Memory B cell (primary cell): ENCODE data around the gene RNF212B.
A peak's percentile ranks its signal among the peaks of the same experiment; 100 is the strongest.
"Not testable (repeated sequence)": the region's sequence is repeated elsewhere in the genome, so short reads cannot be mapped to it uniquely, and the experiment has no call there.

Experiments
- ATAC-seq: fragments of 150-1000 bp; cut with Tn5 transposase; 2 replicates; pipeline ENCODE4 v1.10.0; 2021; ENCODE audit warnings: low read depth, mild to moderate bottlenecking, moderate library complexity
- DNase-seq, 2 donors: peaks; one replicate each; pipeline ENCODE4 v3.0.0; 2022; ENCODE audit warnings: low spot score in 2 of 2
- H3K27ac Mint-ChIP-seq: one replicate; pipeline ENCODE4 v1.8.0; 2022; ENCODE audit warnings: mild to moderate bottlenecking, moderate library complexity, mixed read lengths
- H3K27me3 Mint-ChIP-seq: one replicate; pipeline ENCODE4 v1.8.0; 2022; ENCODE audit warnings: mixed read lengths
- H3K36me3 Mint-ChIP-seq: one replicate; pipeline ENCODE4 v1.8.0; 2022; ENCODE audit warnings: mild to moderate bottlenecking, mixed read lengths
- H3K4me1 Mint-ChIP-seq: one replicate; pipeline ENCODE4 v1.8.0; 2022; ENCODE audit warnings: mixed read lengths
- H3K4me3 Mint-ChIP-seq: one replicate; pipeline ENCODE4 v1.8.0; 2022; ENCODE audit warnings: mild to moderate bottlenecking, moderate library complexity, mixed read lengths
- H3K9me3 Mint-ChIP-seq: one replicate; pipeline ENCODE4 v1.8.0; 2022; ENCODE audit warnings: mixed read lengths

RNF212B gene

DNA sequence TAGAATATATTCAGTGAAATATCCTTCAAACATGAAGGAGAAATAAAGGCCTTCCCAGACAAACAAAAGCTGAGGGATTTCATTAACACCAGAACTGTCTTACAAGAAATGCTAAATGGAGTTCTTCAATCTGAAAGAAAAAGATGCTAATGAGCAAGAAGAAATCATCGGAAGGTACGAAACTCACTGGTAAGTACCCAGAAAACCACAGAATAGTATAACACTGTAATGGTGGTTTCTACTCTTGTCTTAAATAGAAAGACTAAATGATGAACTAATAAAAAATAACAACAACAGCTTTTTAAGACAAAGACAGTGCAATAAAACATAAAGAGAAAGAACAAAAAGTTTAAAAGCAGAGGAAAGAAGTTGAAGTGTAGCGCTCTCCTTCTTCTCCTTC, 18.7 kb upstream of the RNF212B start:
- Mint-ChIP-seq H3K27me3 (peaks cover 21% of the 10 kb centered on the region), H3K27ac (no peak overlapping the region), H3K9me3 (peaks cover 3% of the 10 kb centered on the region), H3K36me3 (no peaks in the 10 kb centered on the region), H3K4me3 (no peak overlapping the region), H3K4me1 (no peaks in the 10 kb centered on the region)
- DNase-seq (no peak), ATAC-seq (no peak)

DNA sequence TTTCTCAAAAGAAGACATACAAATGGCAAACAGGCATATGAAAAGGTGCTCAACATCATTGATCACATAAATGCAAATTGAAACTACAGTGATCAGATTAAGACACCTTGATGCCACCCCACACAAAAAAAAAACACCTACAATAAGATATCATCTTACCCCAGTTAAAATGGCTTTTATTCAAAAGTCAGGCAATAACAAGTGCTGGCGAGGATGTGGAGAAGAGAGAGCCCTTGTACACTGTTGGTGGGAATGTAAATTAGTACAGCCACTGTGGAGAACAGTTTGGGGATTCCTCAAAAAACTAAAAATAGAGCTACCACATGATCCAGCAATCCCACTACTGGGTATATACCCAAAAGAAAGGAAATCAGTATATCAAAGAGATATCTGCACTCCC, 12.8 kb upstream of the RNF212B start:
- H3K4me1 Mint-ChIP-seq, H3K4me3 Mint-ChIP-seq, H3K9me3 Mint-ChIP-seq, H3K36me3 Mint-ChIP-seq, H3K27me3 Mint-ChIP-seq, ATAC-seq, H3K27ac Mint-ChIP-seq, DNase-seq: not testable (repeated sequence)

DNA sequence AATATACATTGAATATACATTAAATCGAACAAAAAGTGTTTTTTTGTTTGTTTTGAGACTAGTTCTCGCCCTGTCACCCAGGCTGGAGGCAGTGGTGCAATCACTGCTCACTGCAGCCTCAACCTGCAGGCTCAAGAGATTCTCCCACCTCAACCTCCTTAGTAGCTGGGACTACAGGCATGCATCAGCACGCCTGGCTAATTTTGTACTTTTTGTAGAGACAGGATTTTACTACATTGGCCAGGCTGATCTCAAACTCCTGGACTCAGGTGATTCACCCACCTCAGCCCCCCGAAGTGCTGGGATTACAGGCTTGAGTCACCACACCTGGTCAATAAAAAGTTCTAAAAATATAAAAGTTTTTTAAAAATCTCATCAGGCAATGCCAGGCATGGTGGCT, 10.2 kb upstream of the RNF212B start:
- DNase-seq, result no peak
- Mint-ChIP-seq H3K9me3 (peaks cover 7% of the 10 kb centered on the region), H3K36me3 (no peaks in the 10 kb centered on the region), H3K4me3 (no peak overlapping the region), H3K27ac (no peak overlapping the region), H3K4me1 (no peaks in the 10 kb centered on the region), H3K27me3 (no peaks in the 10 kb centered on the region)
- no peak for ATAC-seq

DNA sequence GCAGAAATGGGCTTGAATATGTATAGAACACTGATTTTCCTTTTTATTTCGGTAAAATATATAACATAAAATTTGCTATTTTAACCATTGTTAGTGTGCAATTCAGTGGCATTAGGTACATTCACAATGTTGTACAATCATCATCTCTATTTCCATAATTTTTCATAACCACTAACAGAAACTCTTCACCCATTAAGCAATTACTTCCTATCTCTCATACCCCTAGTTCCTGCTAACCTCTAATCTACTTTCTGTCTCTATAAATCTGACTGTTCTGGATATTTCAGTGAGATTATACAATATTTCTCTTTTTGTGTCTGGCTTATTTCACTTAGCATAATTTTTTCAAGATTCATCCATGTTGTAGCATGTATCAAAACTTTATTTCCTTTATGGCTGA, 8.9 kb upstream of the RNF212B start:
- Mint-ChIP-seq H3K27ac (no peak overlapping the region), H3K4me1 (no peaks in the 10 kb centered on the region), H3K27me3 (no peaks in the 10 kb centered on the region), H3K4me3 (no peak overlapping the region), H3K36me3 (no peaks in the 10 kb centered on the region), H3K9me3 (peaks cover 7% of the 10 kb centered on the region)
- ATAC-seq, result no peak
- DNase-seq, result no peak

DNA sequence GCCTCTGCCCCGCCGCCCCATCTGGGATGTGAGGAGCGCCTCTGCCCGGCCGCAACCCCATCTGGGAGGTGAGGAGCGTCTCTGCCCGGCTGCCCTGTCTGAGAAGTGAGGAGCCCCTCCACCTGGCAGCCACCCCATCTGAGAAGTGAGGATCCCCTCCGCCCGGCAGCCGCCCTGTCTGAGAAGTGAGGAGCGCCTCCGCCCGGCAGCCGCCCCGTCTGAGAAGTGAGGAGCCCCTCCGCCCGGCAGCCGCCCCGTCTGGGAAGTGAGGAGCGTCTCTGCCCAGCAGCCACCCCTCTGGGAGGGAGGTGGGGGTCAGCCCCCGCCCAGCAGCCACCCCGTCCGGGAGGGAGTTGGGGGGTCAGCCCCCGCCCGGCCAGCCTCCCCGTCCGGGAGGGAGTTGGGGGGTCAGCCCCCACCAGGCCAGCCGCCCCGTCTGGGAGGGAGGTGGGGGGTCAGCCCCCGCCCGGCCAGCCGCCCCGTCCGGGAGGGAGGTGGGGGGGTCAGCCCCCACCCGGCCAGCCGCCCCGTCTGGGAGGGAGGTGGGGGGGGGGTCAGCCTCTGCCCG, 5.4 kb upstream of the RNF212B start:
- H3K9me3 Mint-ChIP-seq, H3K27me3 Mint-ChIP-seq, DNase-seq, ATAC-seq, H3K4me3 Mint-ChIP-seq, H3K36me3 Mint-ChIP-seq, H3K4me1 Mint-ChIP-seq, H3K27ac Mint-ChIP-seq: not testable (repeated sequence)

DNA sequence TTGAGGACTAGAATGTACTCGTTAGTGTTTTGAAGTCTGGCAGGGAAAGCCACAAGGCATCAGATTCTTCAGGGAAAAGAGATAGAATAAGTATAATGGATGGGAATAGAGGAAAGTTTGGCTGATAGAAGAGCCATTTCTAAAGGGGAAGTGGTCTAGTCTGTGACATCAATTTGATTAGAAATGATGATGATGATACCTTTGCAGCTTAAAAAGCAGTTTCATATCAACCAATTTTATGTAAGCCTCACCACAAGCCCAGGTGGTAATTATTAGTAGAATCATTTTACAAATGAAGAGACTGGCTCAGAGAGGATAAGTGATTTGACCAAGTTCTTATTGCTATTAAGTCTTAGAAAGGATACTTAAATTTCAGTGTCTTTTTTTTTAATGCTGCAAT, 2.9 kb downstream of the RNF212B start:
- ATAC-seq (peak; percentile 77), DNase-seq (no peak)
- H3K4me1 Mint-ChIP-seq, result peaks cover 3% of the 10 kb centered on the region
- no peak overlapping the region for H3K4me3 Mint-ChIP-seq
- H3K9me3 Mint-ChIP-seq, result no peaks in the 10 kb centered on the region
- H3K27me3 Mint-ChIP-seq, result peaks cover 19% of the 10 kb centered on the region
- no peaks in the 10 kb centered on the region for H3K36me3 Mint-ChIP-seq
- no peak overlapping the region for H3K27ac Mint-ChIP-seq

DNA sequence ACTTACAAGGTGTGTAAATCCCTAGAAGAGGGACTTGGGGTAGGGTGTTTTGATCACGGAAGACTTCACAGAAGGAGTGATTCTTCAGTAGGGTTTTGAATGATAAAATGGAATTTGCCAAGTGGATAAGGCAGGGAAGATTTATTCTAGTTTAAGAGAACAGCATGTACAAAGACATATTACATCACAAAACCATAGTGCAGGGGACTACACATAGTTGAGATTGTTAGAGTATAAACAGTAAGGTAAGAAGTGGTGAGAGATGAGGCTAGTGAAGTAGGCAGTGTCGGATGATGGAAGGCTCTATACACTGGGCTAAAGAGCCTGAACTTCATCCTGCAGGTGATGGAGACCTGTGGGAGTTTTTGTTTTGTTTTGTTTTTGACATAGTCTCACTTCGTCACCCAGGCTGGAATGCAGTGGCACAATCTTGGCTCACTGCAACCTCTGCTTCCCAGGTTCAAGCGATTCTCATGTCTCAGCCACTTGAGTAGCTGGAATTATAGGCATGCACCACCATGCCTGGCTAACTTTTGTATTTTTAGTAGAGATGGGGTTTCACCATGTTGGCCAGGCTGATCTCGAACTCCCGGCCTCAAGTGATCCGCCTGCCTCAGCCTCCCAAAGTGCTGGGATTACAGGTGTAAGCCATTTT, 3.5 kb downstream of the RNF212B start:
- not testable (repeated sequence) for H3K9me3 Mint-ChIP-seq, H3K4me3 Mint-ChIP-seq, DNase-seq, H3K27ac Mint-ChIP-seq, H3K4me1 Mint-ChIP-seq, ATAC-seq, H3K36me3 Mint-ChIP-seq
- H3K27me3 Mint-ChIP-seq, result peaks cover 19% of the 10 kb centered on the region

DNA sequence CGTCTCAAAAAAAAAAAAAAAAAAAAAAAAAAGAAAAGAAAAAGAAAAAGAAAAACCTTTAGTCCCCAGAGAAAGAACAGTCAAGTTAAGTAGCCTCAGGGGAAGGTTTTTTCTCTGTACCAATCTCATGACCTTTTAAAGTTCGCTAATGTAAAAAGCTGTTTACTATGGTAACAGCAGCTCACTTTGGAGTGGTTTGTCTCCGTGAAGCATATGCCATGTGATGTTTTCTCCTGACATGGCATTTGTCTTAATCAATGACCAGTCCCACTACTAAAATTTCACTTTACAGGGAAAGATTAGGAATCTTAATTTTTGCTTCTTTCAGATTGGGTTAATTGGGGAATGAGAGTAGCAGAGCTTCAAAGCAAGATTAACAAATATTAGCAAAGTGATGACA, 4.3 kb downstream of the RNF212B start:
- Mint-ChIP-seq H3K27me3 (peaks cover 19% of the 10 kb centered on the region), H3K4me1 (peaks cover 3% of the 10 kb centered on the region), H3K36me3 (no peaks in the 10 kb centered on the region), H3K9me3 (no peaks in the 10 kb centered on the region), H3K27ac (no peak overlapping the region), H3K4me3 (no peak overlapping the region)
- no peak for ATAC-seq
- DNase-seq, result no peak

DNA sequence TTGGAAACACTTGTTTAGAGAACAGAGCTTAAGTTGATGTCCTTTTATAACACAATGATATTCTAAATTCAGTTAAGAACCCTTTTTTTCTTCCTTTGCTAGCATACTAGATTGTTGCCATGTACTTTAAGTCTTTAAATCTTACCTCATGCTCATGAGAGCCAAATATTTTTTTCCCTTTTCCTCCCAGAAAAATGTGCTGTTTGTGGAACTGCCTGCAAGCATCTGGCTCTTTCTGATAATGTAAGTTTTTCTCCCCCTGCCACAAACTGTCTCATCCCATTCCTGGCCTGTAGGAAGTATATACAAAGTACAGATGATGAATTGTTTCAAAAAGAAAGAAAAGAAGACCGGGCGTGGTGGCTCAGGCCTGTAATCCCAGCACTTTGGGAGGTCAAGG, 5.3 kb downstream of the RNF212B start:
- Mint-ChIP-seq H3K27me3 (peaks cover 14% of the 10 kb centered on the region), H3K4me1 (no peaks in the 10 kb centered on the region), H3K27ac (no peak overlapping the region), H3K36me3 (no peaks in the 10 kb centered on the region), H3K4me3 (no peak overlapping the region), H3K9me3 (no peaks in the 10 kb centered on the region)
- DNase-seq (no peak), ATAC-seq (no peak)

DNA sequence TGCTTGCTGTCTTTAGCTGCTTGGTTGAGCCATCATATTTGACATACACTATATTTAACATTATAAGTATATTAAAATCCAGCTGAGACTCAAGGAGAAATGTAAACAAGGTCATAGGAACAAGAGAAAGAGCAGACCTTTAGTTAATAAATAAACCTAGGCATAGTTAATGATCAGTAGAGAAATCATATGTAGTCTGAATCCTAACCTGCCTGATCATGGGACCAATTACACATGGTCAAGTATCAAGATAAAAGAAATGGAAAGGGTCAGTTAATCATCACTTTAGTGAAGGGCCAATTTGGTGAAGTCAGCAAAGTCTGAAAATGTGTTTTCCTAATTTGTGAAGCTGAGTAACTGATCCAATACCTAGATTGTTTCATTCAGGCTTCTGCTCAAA, 7.5 kb downstream of the RNF212B start:
- DNase-seq (no peak), ATAC-seq (no peak)
- no peaks in the 10 kb centered on the region for H3K36me3 Mint-ChIP-seq
- no peak overlapping the region for H3K27ac Mint-ChIP-seq
- no peak overlapping the region for H3K4me3 Mint-ChIP-seq
- no peaks in the 10 kb centered on the region for H3K4me1 Mint-ChIP-seq
- H3K27me3 Mint-ChIP-seq, result peaks cover 8% of the 10 kb centered on the region
- no peaks in the 10 kb centered on the region for H3K9me3 Mint-ChIP-seq

DNA sequence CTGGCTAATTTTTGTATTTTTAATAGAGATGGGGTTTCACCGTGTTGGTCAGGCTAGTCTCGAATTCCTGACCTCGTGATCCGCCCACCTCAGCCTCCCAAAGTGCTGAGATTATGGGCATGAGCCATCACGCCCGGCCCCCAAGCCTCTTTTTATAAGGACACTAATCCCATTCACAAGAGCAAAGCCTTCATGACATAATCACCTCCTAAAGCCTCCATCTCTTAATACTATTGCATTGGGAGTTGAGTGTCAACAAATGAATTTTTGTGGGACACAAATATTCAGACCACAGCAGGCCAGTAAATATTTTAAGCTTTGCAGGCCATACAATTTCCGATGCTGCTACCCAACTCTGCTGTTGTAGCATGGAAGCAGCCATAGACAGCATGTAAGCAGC, 10.9 kb downstream of the RNF212B start:
- no peaks in the 10 kb centered on the region for H3K36me3 Mint-ChIP-seq

DNA sequence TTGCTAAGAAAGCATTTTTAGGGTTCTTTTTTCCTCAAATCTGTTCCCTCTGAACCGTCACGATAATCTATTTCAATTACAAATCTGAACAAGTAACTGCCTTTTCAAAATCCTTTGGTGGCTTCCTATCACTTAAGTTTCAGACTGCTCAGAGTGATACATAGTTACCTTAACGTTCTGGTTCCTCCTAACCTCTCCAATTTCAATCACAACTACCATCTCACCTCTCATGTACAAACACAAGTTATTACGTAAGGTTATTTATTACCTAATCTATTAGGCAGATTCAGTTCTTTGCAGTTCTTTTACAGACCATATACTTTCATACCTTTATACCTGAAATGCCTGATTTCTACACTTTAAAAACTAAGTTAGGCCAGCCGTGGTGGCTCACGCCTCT, 12.1 kb downstream of the RNF212B start:
- Mint-ChIP-seq H3K27ac (no peak overlapping the region), H3K4me1 (no peaks in the 10 kb centered on the region), H3K36me3 (no peaks in the 10 kb centered on the region), H3K9me3 (no peaks in the 10 kb centered on the region), H3K27me3 (peaks cover 4% of the 10 kb centered on the region), H3K4me3 (no peak overlapping the region)
- DNase-seq (no peak), ATAC-seq (no peak)

More for the DNA sequence above, 10.9 kb downstream of the RNF212B start:
- no peaks in the 10 kb centered on the region for H3K9me3 Mint-ChIP-seq
- no peak overlapping the region for H3K27ac Mint-ChIP-seq
- ATAC-seq (no peak), DNase-seq (no peak)
- H3K27me3 Mint-ChIP-seq, result peaks cover 3% of the 10 kb centered on the region
- H3K4me3 Mint-ChIP-seq, result no peak overlapping the region
- H3K4me1 Mint-ChIP-seq, result no peaks in the 10 kb centered on the region

DNA sequence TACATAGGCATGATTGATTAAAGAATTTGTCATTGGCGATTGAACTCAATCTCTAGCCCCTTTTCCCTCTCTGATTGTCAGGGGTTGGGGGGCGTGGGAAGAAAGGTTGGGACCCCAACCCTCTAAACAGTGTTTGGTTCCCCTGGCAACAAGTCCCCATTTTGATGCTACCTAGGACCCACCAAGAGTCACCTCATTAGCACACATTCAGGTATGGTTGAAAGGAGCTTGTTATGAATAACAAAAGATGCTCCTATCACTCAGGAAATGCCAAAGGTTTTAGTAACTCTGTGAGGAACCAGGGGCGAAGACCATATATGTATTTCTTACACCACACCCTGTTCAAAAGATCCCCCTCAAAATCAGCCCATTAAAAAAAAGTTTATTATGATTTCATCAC, 14.3 kb downstream of the RNF212B start:
- no peaks in the 10 kb centered on the region for H3K36me3 Mint-ChIP-seq
- ATAC-seq (no peak), DNase-seq (no peak)
- peaks cover 4% of the 10 kb centered on the region for H3K27me3 Mint-ChIP-seq
- no peak overlapping the region for H3K4me3 Mint-ChIP-seq
- no peaks in the 10 kb centered on the region for H3K4me1 Mint-ChIP-seq
- H3K27ac Mint-ChIP-seq, result no peak overlapping the region
- H3K9me3 Mint-ChIP-seq, result no peaks in the 10 kb centered on the region

DNA sequence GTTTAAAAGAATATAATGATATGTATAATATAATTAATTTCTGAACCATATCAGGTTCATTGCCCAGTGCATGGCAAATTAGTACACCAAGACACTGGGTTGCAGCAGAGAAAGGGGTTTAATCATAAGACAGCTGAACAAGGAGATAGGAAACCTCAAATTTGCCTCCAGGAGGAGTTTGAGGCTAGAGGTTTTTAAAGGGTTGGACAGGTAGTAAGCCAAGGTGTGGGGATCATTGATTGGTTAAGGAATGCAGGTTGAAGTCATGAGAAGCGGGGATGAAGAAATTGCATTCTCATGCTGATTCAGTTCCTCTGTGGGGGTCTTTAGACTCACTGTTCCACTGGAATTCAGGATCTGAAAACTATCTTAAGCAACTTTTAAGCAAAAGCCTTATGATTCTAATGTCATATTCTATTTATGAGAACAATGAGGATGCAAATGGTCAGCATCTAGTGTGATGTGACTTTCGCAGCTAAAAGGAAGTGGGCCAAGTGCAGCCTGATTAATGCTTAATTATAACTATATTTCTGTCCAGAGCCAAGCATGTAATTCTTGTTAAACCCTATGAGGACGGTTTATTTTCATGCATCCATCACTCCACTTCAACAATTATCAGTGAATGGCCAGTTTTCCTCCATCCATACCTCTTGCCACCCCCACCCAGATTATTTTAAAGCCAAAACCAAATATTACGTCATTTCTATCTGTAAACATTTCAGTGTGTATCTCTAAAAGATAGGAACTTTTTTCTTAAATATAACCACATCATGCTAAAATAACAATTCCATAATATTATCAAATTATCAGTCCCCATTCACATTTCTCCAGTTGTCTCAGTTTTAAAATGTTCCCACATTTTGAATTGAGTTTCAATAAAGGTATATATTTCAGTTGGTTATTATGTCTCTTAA, 14.9 kb downstream of the RNF212B start:
- Mint-ChIP-seq H3K4me1 (no peaks in the 10 kb centered on the region), H3K9me3 (no peaks in the 10 kb centered on the region), H3K36me3 (no peaks in the 10 kb centered on the region), H3K27ac (no peak overlapping the region), H3K27me3 (peaks cover 4% of the 10 kb centered on the region), H3K4me3 (no peak overlapping the region)
- ATAC-seq (no peak), DNase-seq (no peak)
